HG03432 (cell line): ENCODE data around the gene GRAMD4.

ENCODE experiments used
- ATAC-seq: cut with Tn5 transposase; IDR thresholded peaks from one replicate; pipeline ENCODE4 v1.9.1; 2021; ENCODE audit warnings: mild to moderate bottlenecking, moderate library complexity; ENCODE audit not compliant: unreplicated experiment

The GRAMD4 gene

GRCh38 chr22:46582281-46582933 is 37.8 kb upstream of the GRAMD4 start:
- no peak for ATAC-seq

DNA sequence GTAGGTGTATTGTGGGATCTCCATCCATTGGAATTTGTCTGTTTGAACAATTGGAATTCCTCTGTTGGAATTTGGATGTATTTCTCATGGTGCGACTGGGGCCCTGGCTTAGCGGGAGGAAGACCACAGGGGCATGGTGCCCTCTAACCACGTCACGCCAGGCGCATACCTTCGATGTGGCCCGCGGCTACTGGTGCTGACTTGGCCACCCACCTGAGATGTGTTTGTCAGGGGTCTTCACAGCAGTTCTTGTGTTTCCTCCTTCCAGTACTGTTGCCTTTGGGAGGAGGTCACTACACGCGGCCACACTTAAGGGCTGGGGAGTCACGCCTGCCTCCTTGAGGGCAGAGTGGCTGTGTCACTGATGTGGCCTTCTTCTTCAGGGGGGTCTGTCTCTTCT is 36.6 kb upstream of the GRAMD4 start:
- no peak for ATAC-seq

GRCh38 chr22:46584081-46584921 is 35.9 kb upstream of the GRAMD4 start:
- ATAC-seq = no peak

DNA sequence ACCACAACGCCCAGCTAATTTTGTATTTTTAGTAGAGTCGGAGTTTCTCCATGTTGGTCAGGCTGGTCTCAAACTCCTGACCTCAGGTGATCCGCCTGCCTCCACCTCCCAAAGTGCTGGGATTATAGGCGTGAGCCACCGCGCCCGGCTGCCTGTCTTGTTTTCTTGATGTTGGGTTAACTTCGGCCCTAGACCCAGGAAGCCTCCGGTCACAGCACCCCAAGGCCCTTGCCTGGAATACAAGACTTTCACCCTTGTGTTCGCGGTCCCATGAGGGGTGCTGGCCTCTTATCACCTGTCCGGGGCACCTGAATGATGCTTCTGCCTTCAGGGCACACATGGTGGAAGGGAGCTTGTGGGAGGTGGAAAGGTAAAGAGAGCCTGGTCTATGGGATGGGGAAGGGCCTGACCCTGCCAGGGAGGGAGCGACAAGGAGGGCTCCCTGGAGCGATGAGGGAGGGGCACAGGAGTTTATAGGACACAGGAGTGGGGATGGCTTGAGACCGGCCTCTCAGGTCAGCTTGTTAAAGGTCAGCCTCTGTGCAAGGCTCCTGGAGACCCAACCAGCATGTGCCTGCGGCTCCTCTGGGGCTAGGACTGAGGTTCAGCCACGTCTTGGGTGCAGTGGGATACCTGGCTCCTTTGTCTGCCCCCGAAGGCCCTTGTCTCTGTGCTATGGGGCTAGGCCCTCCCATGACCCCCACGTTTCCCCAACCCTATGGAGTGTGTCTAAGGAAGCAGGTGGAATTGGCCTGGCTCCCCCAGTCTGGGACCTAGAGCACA is 34.7 kb upstream of the GRAMD4 start:
- ATAC-seq = no peak

DNA sequence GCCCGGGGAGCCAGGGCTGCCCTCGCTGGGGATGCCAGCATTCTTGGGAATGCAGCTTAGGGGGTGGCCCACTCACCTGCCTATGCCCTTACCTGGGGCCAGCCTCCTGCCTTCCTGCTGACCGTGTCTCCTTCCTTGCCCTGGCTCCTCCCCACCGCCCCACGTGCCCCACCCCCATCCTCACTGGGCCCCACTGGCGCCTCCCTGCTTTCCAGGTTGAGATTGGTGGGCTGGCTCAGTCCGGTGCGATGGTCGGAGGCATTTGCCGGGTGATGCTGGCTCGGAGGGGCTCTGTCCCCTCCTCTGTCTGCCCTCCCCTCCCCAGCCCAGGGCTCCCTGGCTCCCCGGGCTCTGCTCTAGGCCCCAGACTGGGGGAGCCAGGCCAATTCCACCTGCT is 34.1 kb upstream of the GRAMD4 start:
- ATAC-seq = no peak

GRCh38 chr22:46586531-46587011 is 33.6 kb upstream of the GRAMD4 start:
- no peak for ATAC-seq

DNA sequence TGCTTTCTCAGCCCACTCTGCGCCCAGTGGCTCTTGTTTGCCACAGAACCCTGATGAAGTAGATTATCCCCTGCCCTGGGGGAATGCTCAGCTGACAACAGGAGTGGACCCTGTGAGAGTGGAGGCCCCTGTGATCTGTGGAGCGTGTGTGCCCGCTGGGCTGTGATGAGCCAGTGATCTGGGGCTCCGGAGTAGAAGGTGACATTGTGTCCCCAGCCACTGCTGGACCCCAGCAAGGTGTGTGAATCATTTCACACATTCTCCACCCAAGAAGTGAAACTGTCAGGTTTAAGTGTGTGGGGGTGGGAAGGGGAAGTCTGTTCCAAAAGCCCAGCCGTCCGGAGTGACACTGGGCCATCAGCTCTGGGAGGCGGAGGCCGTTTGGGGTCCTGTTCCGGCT is 33.1 kb upstream of the GRAMD4 start:
- ATAC-seq = peak; percentile 52

GRCh38 chr22:46587492-46588278 is 32.5 kb upstream of the GRAMD4 start:
- ATAC-seq = peak; percentile 61

- no peak for ATAC-seq
Measured at GRCh38 chr22:46588279-46589140, 31.7 kb upstream of the GRAMD4 start.

- no peak for ATAC-seq
Measured at GRCh38 chr22:46589141-46589748, 30.9 kb upstream of the GRAMD4 start.

- no peak for ATAC-seq
Measured at GRCh38 chr22:46589871-46590271, 30.3 kb upstream of the GRAMD4 start.

DNA sequence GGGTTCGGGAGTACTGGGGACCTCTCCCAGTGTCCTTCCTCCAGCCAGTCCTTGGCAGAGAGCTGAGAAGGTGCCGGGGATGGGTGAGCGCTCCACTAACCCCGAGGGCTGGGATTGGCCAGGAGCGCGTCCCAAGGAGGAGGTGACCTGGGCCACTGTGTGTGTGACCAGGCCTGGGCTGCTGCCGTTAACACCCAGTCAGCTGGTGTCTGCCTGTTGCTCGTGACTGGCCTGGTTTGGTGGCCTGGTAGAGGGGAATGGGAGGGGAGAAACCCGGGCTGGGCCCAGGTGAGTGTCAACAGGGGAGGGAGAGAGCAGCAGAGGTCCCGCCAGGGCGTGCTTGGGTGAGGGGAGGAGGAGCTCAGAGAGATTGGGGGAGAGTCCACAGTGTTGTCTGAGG is 29.9 kb upstream of the GRAMD4 start:
- no peak for ATAC-seq

DNA sequence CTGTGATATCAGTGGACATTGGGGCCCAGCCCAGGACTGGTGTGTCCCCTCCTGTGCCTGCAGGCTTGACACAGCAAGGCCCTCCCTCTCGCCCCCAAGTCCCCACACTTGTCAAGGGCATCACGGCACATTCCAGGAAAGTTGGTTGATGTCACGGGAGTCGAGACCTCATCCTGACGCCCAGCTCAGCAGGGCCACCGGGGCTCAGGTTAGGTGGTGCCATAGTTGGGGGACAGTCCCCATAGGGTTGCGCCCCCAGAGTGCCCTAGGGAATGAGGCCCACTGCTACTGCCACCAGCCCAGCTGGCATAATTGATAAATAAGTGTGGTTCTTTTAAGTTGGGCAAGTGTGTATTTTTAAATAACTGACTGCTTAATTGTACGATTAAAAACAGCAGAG is 28.3 kb upstream of the GRAMD4 start:
- no peak for ATAC-seq

DNA sequence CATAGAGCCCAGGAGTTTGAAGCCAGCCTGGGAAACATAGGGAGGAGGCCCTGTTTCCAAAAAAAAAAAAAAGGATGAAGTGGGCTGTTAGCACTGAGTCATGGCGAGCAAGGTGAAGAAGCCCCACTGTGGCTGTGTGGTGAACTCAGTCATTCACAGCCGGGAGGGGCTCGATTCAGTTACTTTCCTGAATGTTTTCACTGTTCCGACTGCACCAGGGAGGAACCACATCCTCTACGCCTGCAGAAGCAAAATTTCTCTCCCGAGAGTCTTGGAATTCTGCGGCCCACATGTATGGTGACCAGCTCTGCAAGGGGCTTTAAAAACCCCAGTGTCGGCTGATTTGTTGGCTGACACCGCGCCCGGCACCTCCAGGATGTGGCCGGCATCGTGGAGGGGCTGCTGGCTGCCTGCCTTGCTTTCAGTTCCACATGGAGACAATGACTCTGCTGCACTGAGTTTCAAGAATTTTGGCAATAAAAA is 27.8 kb upstream of the GRAMD4 start:
- peak; percentile 46 for ATAC-seq

DNA sequence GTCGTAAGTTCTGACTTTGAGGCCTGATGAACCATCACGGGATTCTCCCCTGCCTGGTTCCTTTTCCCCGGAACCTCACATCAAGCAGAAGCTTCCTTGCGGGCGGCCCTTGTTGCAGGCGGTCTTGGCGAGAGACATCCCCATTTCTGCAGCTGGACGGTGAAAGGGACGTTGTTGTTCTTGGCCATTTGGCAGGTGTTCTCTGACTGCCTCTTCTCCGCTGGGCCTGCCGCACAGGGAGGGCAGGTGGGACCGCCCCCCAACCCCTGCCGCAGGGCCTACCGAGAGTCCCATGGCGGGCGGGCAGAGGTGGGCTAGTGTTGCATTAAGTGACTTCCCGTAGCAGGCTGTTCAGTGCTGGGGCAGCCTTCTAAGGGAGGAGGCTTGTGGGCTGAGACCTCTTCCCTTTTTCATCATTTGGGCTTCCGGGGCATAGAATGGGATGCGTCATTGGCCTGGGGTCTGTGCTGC is 26.9 kb upstream of the GRAMD4 start:
- no peak for ATAC-seq

DNA sequence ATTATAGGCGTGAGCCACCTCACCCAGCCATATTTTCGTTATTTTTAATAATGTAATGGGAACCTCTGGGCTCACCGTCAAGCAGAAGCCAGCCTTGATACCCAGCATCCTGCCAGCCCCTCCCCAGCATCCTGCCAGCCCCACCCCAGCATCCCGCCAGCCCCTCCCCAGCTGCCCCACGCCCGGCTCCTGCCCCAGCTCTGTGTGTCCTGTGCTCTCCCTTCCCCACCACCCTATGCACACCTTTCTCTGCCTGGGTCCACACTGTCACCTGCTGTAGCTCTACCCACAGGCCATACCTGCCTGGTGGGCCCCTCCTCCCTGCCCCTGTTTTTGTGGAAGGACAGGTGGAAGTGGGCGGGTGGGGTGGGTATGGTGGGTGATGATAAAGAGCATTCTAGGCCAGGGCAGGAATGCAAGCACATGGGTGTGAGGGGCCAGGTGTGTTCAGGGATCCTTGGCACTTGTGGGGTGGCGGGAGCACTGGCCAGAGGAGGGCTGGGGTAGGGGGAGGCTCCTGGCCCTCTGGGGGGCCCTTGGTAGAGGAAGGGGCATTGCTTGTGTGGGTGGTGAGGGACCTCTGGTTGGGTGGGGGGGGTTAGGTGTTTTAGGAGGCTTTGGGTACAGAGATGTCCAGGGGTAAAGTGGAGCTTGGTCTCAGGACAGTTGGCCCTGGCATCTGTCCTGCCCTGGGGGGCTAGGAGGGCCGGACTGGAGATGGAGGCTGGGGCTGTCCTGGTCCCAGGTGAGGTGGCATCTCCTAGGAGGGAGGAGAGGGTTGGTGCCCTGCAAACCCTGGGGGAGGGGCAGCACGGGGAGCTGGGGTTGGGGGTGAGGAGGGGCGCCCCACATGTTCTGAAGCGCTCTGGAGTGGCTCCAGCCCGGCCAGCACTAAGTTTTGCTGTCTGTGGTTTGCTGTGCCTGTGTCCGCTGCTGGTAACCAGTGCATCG is 25.9 kb upstream of the GRAMD4 start:
- ATAC-seq = no peak

DNA sequence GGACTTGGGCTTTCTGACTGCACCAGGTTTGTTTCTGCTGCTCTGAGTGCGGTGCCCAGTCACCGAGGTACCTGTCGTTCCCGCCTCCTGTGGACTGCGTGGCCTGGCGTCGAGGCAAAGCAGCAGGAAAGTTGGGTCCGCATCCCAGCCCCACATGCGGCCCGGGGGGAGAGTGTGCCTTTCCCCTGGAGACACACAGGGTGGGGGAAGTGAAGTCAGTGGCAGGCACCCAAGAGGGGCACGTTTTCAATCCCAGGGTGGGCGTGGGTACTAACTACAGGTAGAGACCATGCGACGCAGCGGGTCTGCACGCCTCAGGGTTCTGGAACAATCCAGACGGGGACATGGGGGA is 25.3 kb upstream of the GRAMD4 start:
- ATAC-seq = no peak

GRCh38 chr22:46595545-46595944 is 24.6 kb upstream of the GRAMD4 start:
- no peak for ATAC-seq
